Measurements from ENCODE around the gene CTH.

- TF ChIP-seq CTCF (conservative IDR thresholded peaks at IDR 0.05; ENCODE audit: low read depth, low read length) (no peak), EZH2 (IDR thresholded peaks at IDR 0.05; ENCODE audit: borderline replicate concordance, low read depth, low read length, poor library complexity, severe bottlenecking) (no peak)
Measured at GRCh38 chr1:70455291-70455690, 44.2 kb downstream of the CTH start.
